ENCODE measurements around the gene TTC21A. TPM values are rescaled to one million over a fixed set of nuclear protein-coding genes. Genes with fewer than 3 reads are reported as not detected.

Gene TTC21A
- total RNA-seq, 1 donor from 2014 or later, result 18.8 TPM

GRCh38 chr3:39112113-39112512 is 4.6 kb downstream of the TTC21A start:
- DNase-seq, result no peak
- Histone ChIP-seq H3K27me3 (ENCODE audit: low read depth) (no peaks in the 10 kb centered on the region), H3K36me3 (no peaks in the 10 kb centered on the region), H3K9me3 (no peaks in the 10 kb centered on the region), H3K27ac (no peak overlapping the region), H3K4me3 (no peak overlapping the region), H3K4me1 (peaks cover 14% of the 10 kb centered on the region)
- TF ChIP-seq CTCF (IDR thresholded peaks at IDR 0.05), result no peak
- intact Hi-C loops (cut with DNase I), result no loop called here
- no peak for ATAC-seq

GRCh38 chr3:39112535-39112934 is 5.1 kb downstream of the TTC21A start:
- no peak overlapping the region for H3K27ac ChIP-seq
- H3K9me3 ChIP-seq, result no peaks in the 10 kb centered on the region
- H3K4me1 ChIP-seq, result peaks cover 14% of the 10 kb centered on the region
- no peaks in the 10 kb centered on the region for H3K36me3 ChIP-seq
- no peak for ATAC-seq
- no peak overlapping the region for H3K4me3 ChIP-seq
- TF ChIP-seq CTCF (IDR thresholded peaks at IDR 0.05), result no peak
- intact Hi-C loops (cut with DNase I), result no loop called here
- no peaks in the 10 kb centered on the region for H3K27me3 ChIP-seq (ENCODE audit: low read depth)
- DNase-seq, result no peak

GRCh38 chr3:39113291-39113690 is 5.8 kb downstream of the TTC21A start:
- Histone ChIP-seq H3K4me3 (no peak overlapping the region), H3K4me1 (peaks cover 9% of the 10 kb centered on the region), H3K9me3 (no peaks in the 10 kb centered on the region), H3K36me3 (peaks cover 3% of the 10 kb centered on the region), H3K27me3 (ENCODE audit: low read depth) (no peaks in the 10 kb centered on the region), H3K27ac (no peak overlapping the region)
- no peak for DNase-seq
- intact Hi-C loops (cut with DNase I), result no loop called here
- ATAC-seq, result no peak
- no peak for TF ChIP-seq CTCF (IDR thresholded peaks at IDR 0.05)

GRCh38 chr3:39114456-39114855 is 7.0 kb downstream of the TTC21A start:
- intact Hi-C loops (cut with DNase I), result no loop called here
- TF ChIP-seq CTCF (IDR thresholded peaks at IDR 0.05), result no peak
- H3K27me3 ChIP-seq (ENCODE audit: low read depth), result no peaks in the 10 kb centered on the region
- H3K27ac ChIP-seq, result no peak overlapping the region
- DNase-seq (no peak), ATAC-seq (no peak)
- no peaks in the 10 kb centered on the region for H3K9me3 ChIP-seq
- H3K36me3 ChIP-seq, result peaks cover 13% of the 10 kb centered on the region
- no peaks in the 10 kb centered on the region for H3K4me1 ChIP-seq
- H3K4me3 ChIP-seq, result no peak overlapping the region

- no peak overlapping the region for H3K4me3 ChIP-seq
- intact Hi-C loops (cut with DNase I), result no loop called here
- H3K27me3 ChIP-seq (ENCODE audit: low read depth), result no peaks in the 10 kb centered on the region
- H3K4me1 ChIP-seq, result no peaks in the 10 kb centered on the region
- H3K27ac ChIP-seq, result no peak overlapping the region
- DNase-seq (no peak), ATAC-seq (no peak)
- H3K36me3 ChIP-seq, result peaks cover 17% of the 10 kb centered on the region
- H3K9me3 ChIP-seq, result no peaks in the 10 kb centered on the region
- no peak for TF ChIP-seq CTCF (IDR thresholded peaks at IDR 0.05)
These were observed 8.4 kb downstream of the TTC21A start for GRCh38 chr3:39115870-39116269.

- H3K27ac ChIP-seq, result no peak overlapping the region
- no peak for TF ChIP-seq CTCF (IDR thresholded peaks at IDR 0.05)
- H3K9me3 ChIP-seq, result no peaks in the 10 kb centered on the region
- H3K4me3 ChIP-seq, result no peak overlapping the region
- no peaks in the 10 kb centered on the region for H3K4me1 ChIP-seq
- intact Hi-C loops (cut with DNase I), result no loop called here
- ATAC-seq (no peak), DNase-seq (no peak)
- H3K36me3 ChIP-seq, result peaks cover 23% of the 10 kb centered on the region
- H3K27me3 ChIP-seq (ENCODE audit: low read depth), result no peaks in the 10 kb centered on the region
These were observed 10.6 kb downstream of the TTC21A start for GRCh38 chr3:39118079-39118478.

Data from lower lobe of right lung (tissue), 2 donors.